IMR-90 (cell line): ENCODE measurements around the gene BTBD6. TPM values are rescaled to one million over a fixed set of nuclear protein-coding genes. Genes with fewer than 3 reads are reported as not detected.

Source experiments
- ATAC-seq: fragments of 200-7000 bp; cut with Tn5 transposase; 2 replicates; pipeline ENCODE4 v1.9.1; 2020; ENCODE audit warnings: low read depth, mild to moderate bottlenecking, moderate library complexity
- BruUV-seq: library from RNA; stranded (reverse); fragments of 400-500 nt; replicated peaks from 2 replicates; lab custom pipeline; 2021; lab: Mats Ljungman, UMichigan
- CTCF ChIA-PET: fragments of 300-600 bp; formaldehyde crosslinking; extraction: SDS; loops from one replicate; lab custom pipeline; 2021; ENCODE audit warnings: antibody characterized with exemption; lab: Yijun Ruan, JAX
- POLR2A ChIA-PET: fragments of 300-600 bp; sonication (Branson Sonifier 250); formaldehyde crosslinking; loops from one replicate; lab custom pipeline; 2022; ENCODE audit warnings: antibody characterized with exemption; ENCODE audit not compliant: unreplicated experiment; lab: Charles Lee
- DNase-seq: peaks from one replicate; pipeline ENCODE4 v3.0.0; 2013
- H2AFZ ChIP-seq: replicated peaks from 2 replicates; pipeline ENCODE3; 2013; ENCODE audit warnings: low read length, mild to moderate bottlenecking; ENCODE audit not compliant: poor library complexity
- H2AK5ac ChIP-seq: 2 replicates; pipeline ENCODE4 v1.6.1; 2013; ENCODE audit warnings: low read depth, low read length, inconsistent platforms
- H2AK9ac ChIP-seq: replicated peaks from 2 replicates; pipeline ENCODE3; 2013; ENCODE audit warnings: mild to moderate bottlenecking, low read depth, low read length, moderate library complexity; ENCODE audit not compliant: poor library complexity
- H2BK120ac ChIP-seq: 2 replicates; pipeline ENCODE4 v1.6.1; 2013; ENCODE audit warnings: low read depth, low read length, inconsistent platforms
- H2BK15ac ChIP-seq: 3 replicates; pipeline ENCODE4 v1.6.1; 2013; ENCODE audit warnings: low read depth, low read length, inconsistent platforms
- H2BK20ac ChIP-seq: 2 replicates; pipeline ENCODE4 v1.6.1; 2013; ENCODE audit warnings: low read depth, mild to moderate bottlenecking, inconsistent platforms, low read length, moderate library complexity
- H2BK5ac ChIP-seq: 2 replicates; pipeline ENCODE4 v1.6.1; 2013; ENCODE audit warnings: mild to moderate bottlenecking, low read depth, low read length, inconsistent platforms; ENCODE audit not compliant: poor library complexity, severe bottlenecking
- H3K14ac ChIP-seq: replicated peaks from 2 replicates; pipeline ENCODE4 v1.6.1; 2013; ENCODE audit warnings: low read depth, low read length, inconsistent platforms
- H3K18ac ChIP-seq: 2 replicates; pipeline ENCODE4 v1.6.1; 2013; ENCODE audit warnings: low read depth, low read length, control low read depth
- H3K23ac ChIP-seq: 2 replicates; pipeline ENCODE4 v1.6.1; 2013; ENCODE audit warnings: low read depth, low read length, inconsistent platforms
- H3K27ac ChIP-seq: 2 replicates; pipeline ENCODE4 v1.5.1; 2013; ENCODE audit warnings: mild to moderate bottlenecking, control low read depth, low read length; ENCODE audit not compliant: insufficient read depth
- H3K27me3 ChIP-seq: 2 replicates; pipeline ENCODE4 v1.6.1; 2013; ENCODE audit warnings: low read length; ENCODE audit not compliant: control insufficient read depth, insufficient read depth
- H3K36me3 ChIP-seq: 2 replicates; pipeline ENCODE4 v1.6.1; 2013; ENCODE audit warnings: low read length, mixed read lengths; ENCODE audit not compliant: control insufficient read depth, insufficient read depth
- H3K4ac ChIP-seq: 2 replicates; pipeline ENCODE4 v1.6.1; 2013; ENCODE audit warnings: low read depth, low read length, inconsistent platforms
- H3K4me1 ChIP-seq: 2 replicates; pipeline ENCODE4 v1.6.1; 2013; ENCODE audit warnings: low read length, mixed read lengths; ENCODE audit not compliant: control insufficient read depth, insufficient read depth
- H3K4me2 ChIP-seq: 2 replicates; pipeline ENCODE4 v1.6.1; 2013; ENCODE audit warnings: low read depth, mild to moderate bottlenecking, control low read depth, low read length, moderate library complexity
- H3K4me3 ChIP-seq: 2 replicates; pipeline ENCODE4 v1.5.1; 2013; ENCODE audit warnings: low read depth, mild to moderate bottlenecking, control low read depth, low read length, moderate library complexity; ENCODE audit not compliant: insufficient read depth
- H3K56ac ChIP-seq: 2 replicates; pipeline ENCODE4 v1.6.1; 2013; ENCODE audit warnings: low read length, inconsistent platforms; ENCODE audit not compliant: insufficient read depth; ENCODE audit errors: extremely low read depth
- H3K79me1 ChIP-seq, 2 experiments: 2 replicates each; pipeline ENCODE4 v1.6.1; 2013; ENCODE audit warnings: low read length in 2 of 2, inconsistent platforms in 1 of 2, low read depth in 1 of 2
- H3K9ac ChIP-seq: 2 replicates; pipeline ENCODE4 v1.6.1; 2013; ENCODE audit warnings: low read depth, low read length, control low read depth
- H3K9me1 ChIP-seq: 2 replicates; pipeline ENCODE4 v1.6.1; 2013; ENCODE audit warnings: low read length, inconsistent platforms; ENCODE audit not compliant: insufficient read depth
- H3K9me3 ChIP-seq: 2 replicates; pipeline ENCODE4 v1.6.1; 2013; ENCODE audit warnings: low read length; ENCODE audit not compliant: control insufficient read depth, insufficient read depth
- H4K20me1 ChIP-seq: 2 replicates; pipeline ENCODE4 v1.6.1; 2013; ENCODE audit warnings: low read length, inconsistent platforms; ENCODE audit not compliant: insufficient read depth
- H4K5ac ChIP-seq: 2 replicates; pipeline ENCODE4 v1.6.1; 2013; ENCODE audit warnings: mild to moderate bottlenecking, low read depth, low read length, control low read depth
- H4K8ac ChIP-seq, 2 experiments: 2 replicates each; pipeline ENCODE4 v1.6.1; 2013; ENCODE audit warnings: low read depth in 2 of 2, low read length in 2 of 2, control low read depth in 1 of 2, inconsistent platforms in 1 of 2
- H4K91ac ChIP-seq: 2 replicates; pipeline ENCODE4 v1.6.1; 2013; ENCODE audit warnings: low read depth, low read length, inconsistent platforms; ENCODE audit not compliant: insufficient read depth
- BHLHE40 ChIP-seq: fragments of 150-350 bp; IDR thresholded peaks from 2 replicates; pipeline ENCODE4 v1.6.1; 2016; ENCODE audit warnings: mild to moderate bottlenecking, low read depth, low read length
- CEBPB ChIP-seq: IDR thresholded peaks from 2 replicates; pipeline ENCODE4 v1.6.1; 2012; ENCODE audit warnings: low read depth, low read length, improper control_type of control experiment
- CHD1 ChIP-seq: IDR thresholded peaks from 2 replicates; pipeline ENCODE4 v1.6.1; 2012; ENCODE audit warnings: low read depth, low read length, improper control_type of control experiment
- FOS ChIP-seq: fragments of 150-350 bp; IDR thresholded peaks from 2 replicates; pipeline ENCODE4 v1.6.1; 2016; ENCODE audit warnings: low read depth, low read length
- MAFK ChIP-seq: IDR thresholded peaks from 2 replicates; pipeline ENCODE4 v1.6.1; 2012; ENCODE audit warnings: low read depth, low read length, improper control_type of control experiment
- MAZ ChIP-seq: IDR thresholded peaks from 2 replicates; pipeline ENCODE4 v1.6.1; 2012; ENCODE audit warnings: low read depth, mild to moderate bottlenecking, low read length, improper control_type of control experiment, moderate library complexity, borderline replicate concordance
- MXI1 ChIP-seq: IDR thresholded peaks from 2 replicates; pipeline ENCODE4 v1.6.1; 2012; ENCODE audit warnings: low read depth, mild to moderate bottlenecking, low read length, moderate library complexity, borderline replicate concordance
- NFE2L2 ChIP-seq: fragments of 150-350 bp; IDR thresholded peaks from 2 replicates; pipeline ENCODE4 v1.6.1; 2016; ENCODE audit warnings: low read depth, mild to moderate bottlenecking, low read length
- POLR2A ChIP-seq: IDR thresholded peaks from 2 replicates; pipeline ENCODE4 v1.6.1; 2012; ENCODE audit warnings: mild to moderate bottlenecking, low read depth, low read length
- RAD21 ChIP-seq: IDR thresholded peaks from 2 replicates; pipeline ENCODE4 v1.6.1; 2012; ENCODE audit warnings: low read length, improper control_type of control experiment
- RCOR1 ChIP-seq: IDR thresholded peaks from 2 replicates; pipeline ENCODE4 v1.6.1; 2012; ENCODE audit warnings: mild to moderate bottlenecking, low read length, improper control_type of control experiment; ENCODE audit not compliant: insufficient replicate concordance
- RFX5 ChIP-seq: IDR thresholded peaks from 2 replicates; pipeline ENCODE4 v1.8.0; 2012; ENCODE audit warnings: low read depth, mild to moderate bottlenecking, low read length, moderate library complexity
- SMC3 ChIP-seq: fragments of 150-350 bp; IDR thresholded peaks from 2 replicates; pipeline ENCODE4 v1.6.1; 2016; ENCODE audit warnings: low read depth, mild to moderate bottlenecking, antibody characterized with exemption, low read length, moderate library complexity
- WGBS, 2 experiments: methylation state at CpG; one replicate each; pipeline versions ENCODE4 v1.1.5 to v1.1.7; 2013; ENCODE audit warnings: missing lambda C conversion rate in 2 of 2; ENCODE audit not compliant: insufficient read length in 1 of 2; ENCODE audit errors: extremely low coverage in 2 of 2; 5-methylcytosine and 5-hydroxymethylcytosine counted together
- dilution Hi-C: fragments of 300-500 bp; cut with HindIII; formaldehyde crosslinking; loops from one replicate; pipeline ENCODE4 v1.14.3; 2018; ENCODE audit warnings: low sequenced_read_pairs; ENCODE audit not compliant: unreplicated experiment
- in situ Hi-C: fragments of 300-500 bp; cut with MboI; formaldehyde crosslinking; loops from 3 replicates; pipeline ENCODE4 v1.14.3; 2019; ENCODE audit warnings: low sequenced_read_pairs, inconsistent platforms, mixed read lengths
- intact Hi-C: fragments of 100-400 bp; cut with micrococcal nuclease; formaldehyde crosslinking; loops from 2 replicates; pipeline ENCODE4 v1.10.0; 2022
- polyA plus RNA-seq, 3 experiments: library from polyadenylated mRNA; depleted of rRNA; stranded (reverse); fragments of >200 nt; gene quantifications; 2 replicates each; pipeline ENCODE4 v1.2.3, GENCODE V29; 2012; ENCODE audit warnings: low replicate concordance in 1 of 3
- total RNA-seq: library from RNA; depleted of rRNA; stranded (reverse); fragments of >200 nt; gene quantifications from 2 replicates; pipeline ENCODE4 v1.2.3, GENCODE V29; 2012
- TF ChIP-seq, protein P1 (sequence below): fragments of 150-350 bp; IDR thresholded peaks from 2 replicates; pipeline ENCODE4 v1.6.1; 2016; ENCODE audit warnings: low read depth, mild to moderate bottlenecking, low read length, moderate library complexity, borderline replicate concordance
- TF ChIP-seq, protein P2 (sequence below): conservative IDR thresholded peaks from 2 replicates; pipeline ENCODE4 v1.5.1; 2012; ENCODE audit warnings: mild to moderate bottlenecking, low read depth, low read length, improper control_type of control experiment
- TF ChIP-seq, protein P3 (sequence below): fragments of 150-350 bp; IDR thresholded peaks from 2 replicates; pipeline ENCODE4 v1.6.1; 2017; ENCODE audit warnings: mild to moderate bottlenecking, antibody characterized with exemption, low read length, low read depth

Gene BTBD6
- total and polyA plus RNA-seq, 2 of the 4 experiments (the other 2 are of a cell fraction): 33.9 to 43.9 TPM

DNA sequence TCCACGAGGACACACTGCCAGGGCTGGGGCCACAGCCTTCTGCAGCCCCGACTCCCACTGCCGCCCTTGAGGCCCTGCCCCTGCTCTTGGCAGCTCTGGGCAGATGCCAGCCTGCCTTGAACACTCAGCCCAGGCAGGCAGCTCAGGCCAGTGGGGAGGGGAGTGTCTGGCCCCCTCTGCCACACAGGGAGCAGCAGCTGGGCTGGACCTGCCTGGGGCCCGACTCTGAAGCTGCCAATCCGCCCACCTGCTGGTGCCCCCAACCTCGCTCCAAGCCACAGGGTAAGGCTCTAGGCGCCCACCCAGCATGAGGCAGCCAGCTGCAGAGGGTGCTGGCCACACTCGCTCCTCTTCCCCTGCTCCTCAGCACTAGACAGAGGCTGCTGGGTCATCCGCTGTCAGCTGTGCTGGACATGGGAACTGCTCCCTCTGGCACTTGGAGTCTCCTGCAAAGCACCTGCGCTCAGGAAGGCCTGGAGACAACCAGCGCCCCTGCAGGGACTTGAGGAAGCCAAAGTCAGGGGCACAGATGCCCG lies 42.6 kb upstream of the BTBD6 start:
- no peaks in the 10 kb centered on the region for H3K9me1 ChIP-seq
- dilution Hi-C loops: no loop called here
- no peak overlapping the region for H2AFZ ChIP-seq
- H2BK5ac ChIP-seq: no peak overlapping the region
- no peak overlapping the region for H2BK15ac ChIP-seq
- intact Hi-C loops: no loop called here
- peaks cover 9% of the 10 kb centered on the region for H4K20me1 ChIP-seq
- H2AK9ac ChIP-seq: peak overlapping the region; percentile 14
- no TSS peak for BruUV-seq
- H3K4me2 ChIP-seq: no peak overlapping the region
- no peak overlapping the region for H3K9ac ChIP-seq
- no peak overlapping the region for H4K8ac ChIP-seq
- H3K9me3 ChIP-seq: no peaks in the 10 kb centered on the region
- no peak overlapping the region for H3K56ac ChIP-seq
- no peak overlapping the region for H3K4me3 ChIP-seq
- H3K27me3 ChIP-seq: no peaks in the 10 kb centered on the region; the same call in 1 of the 2 replicates
- ATAC-seq (no peak; the same call in 1 of the 2 replicates), DNase-seq (no peak)
- WGBS, 2 experiments: 52% methylated on average over 6 of the region's 12 CpGs; no CpG with 5 or more reads in 1 of the 2 experiments
- in situ Hi-C loops: no loop called here
- no peak overlapping the region for H3K4ac ChIP-seq
- no peak overlapping the region for H4K91ac ChIP-seq
- CTCF ChIA-PET: no interaction called here
- H3K79me1 ChIP-seq: no peaks in the 10 kb centered on the region
- TF ChIP-seq POLR2A: no peak
- no peak for TF ChIP-seq RCOR1
- TF ChIP-seq NFE2L2: no peak
- TF ChIP-seq RFX5: no peak
- no peak for TF ChIP-seq FOS
- TF ChIP-seq RAD21: no peak
- TF ChIP-seq MXI1: no peak
- TF ChIP-seq CHD1: no peak
- no peak for TF ChIP-seq BHLHE40
- no peak for TF ChIP-seq MAFK
- TF ChIP-seq, protein P1, sequence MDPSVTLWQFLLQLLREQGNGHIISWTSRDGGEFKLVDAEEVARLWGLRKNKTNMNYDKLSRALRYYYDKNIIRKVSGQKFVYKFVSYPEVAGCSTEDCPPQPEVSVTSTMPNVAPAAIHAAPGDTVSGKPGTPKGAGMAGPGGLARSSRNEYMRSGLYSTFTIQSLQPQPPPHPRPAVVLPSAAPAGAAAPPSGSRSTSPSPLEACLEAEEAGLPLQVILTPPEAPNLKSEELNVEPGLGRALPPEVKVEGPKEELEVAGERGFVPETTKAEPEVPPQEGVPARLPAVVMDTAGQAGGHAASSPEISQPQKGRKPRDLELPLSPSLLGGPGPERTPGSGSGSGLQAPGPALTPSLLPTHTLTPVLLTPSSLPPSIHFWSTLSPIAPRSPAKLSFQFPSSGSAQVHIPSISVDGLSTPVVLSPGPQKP: no peak
- no peak for TF ChIP-seq CEBPB
- TF ChIP-seq, protein P2, sequence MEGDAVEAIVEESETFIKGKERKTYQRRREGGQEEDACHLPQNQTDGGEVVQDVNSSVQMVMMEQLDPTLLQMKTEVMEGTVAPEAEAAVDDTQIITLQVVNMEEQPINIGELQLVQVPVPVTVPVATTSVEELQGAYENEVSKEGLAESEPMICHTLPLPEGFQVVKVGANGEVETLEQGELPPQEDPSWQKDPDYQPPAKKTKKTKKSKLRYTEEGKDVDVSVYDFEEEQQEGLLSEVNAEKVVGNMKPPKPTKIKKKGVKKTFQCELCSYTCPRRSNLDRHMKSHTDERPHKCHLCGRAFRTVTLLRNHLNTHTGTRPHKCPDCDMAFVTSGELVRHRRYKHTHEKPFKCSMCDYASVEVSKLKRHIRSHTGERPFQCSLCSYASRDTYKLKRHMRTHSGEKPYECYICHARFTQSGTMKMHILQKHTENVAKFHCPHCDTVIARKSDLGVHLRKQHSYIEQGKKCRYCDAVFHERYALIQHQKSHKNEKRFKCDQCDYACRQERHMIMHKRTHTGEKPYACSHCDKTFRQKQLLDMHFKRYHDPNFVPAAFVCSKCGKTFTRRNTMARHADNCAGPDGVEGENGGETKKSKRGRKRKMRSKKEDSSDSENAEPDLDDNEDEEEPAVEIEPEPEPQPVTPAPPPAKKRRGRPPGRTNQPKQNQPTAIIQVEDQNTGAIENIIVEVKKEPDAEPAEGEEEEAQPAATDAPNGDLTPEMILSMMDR: no peak
- no peak for TF ChIP-seq SMC3
- TF ChIP-seq, protein P3, sequence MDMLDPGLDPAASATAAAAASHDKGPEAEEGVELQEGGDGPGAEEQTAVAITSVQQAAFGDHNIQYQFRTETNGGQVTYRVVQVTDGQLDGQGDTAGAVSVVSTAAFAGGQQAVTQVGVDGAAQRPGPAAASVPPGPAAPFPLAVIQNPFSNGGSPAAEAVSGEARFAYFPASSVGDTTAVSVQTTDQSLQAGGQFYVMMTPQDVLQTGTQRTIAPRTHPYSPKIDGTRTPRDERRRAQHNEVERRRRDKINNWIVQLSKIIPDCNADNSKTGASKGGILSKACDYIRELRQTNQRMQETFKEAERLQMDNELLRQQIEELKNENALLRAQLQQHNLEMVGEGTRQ: no peak
- no peak for TF ChIP-seq MAZ
- no peak overlapping the region for H2AK5ac ChIP-seq
- H3K18ac ChIP-seq: no peak overlapping the region
- H3K27ac ChIP-seq: no peak overlapping the region
- H3K14ac ChIP-seq: no peak overlapping the region
- no peak overlapping the region for H2BK120ac ChIP-seq
- H2BK20ac ChIP-seq: no peak overlapping the region
- no peak overlapping the region for H4K5ac ChIP-seq
- peaks cover 1% of the 10 kb centered on the region; the same call in 1 of the 2 replicates for H3K4me1 ChIP-seq
- POLR2A ChIA-PET: no interaction called here
- peaks cover 7% of the 10 kb centered on the region for H3K36me3 ChIP-seq
- no peak overlapping the region for H3K23ac ChIP-seq
